Activated naive CD8-positive, alpha-beta T cell treated with anti-CD3 and anti-CD28 coated beads, Interleukin-2, amount 10 ng/mL, durations not matched to agents 7 days and 5 days (primary cell): Measurements from ENCODE around the gene KRTAP4-6. TPM values are rescaled to one million over a fixed set of nuclear protein-coding genes. Genes with fewer than 3 reads are reported as not detected.

Experiments used
- total RNA-seq, 2 experiments: library from RNA; stranded (reverse); gene quantifications; one replicate each; pipeline ENCODE4 v1.2.3, GENCODE V29; 2021

Gene KRTAP4-6
- total RNA-seq, 2 experiments from 2014 or later = not detected

Other genes with a start within 250 kb of the KRTAP4-6 start
- not detected for gene KRT23, start 202.9 kb downstream of the KRTAP4-6 start, total RNA-seq
- not detected for gene KRT39, start 173.6 kb downstream of the KRTAP4-6 start, total RNA-seq
- gene KRT40, start 156.2 kb downstream of the KRTAP4-6 start, total RNA-seq = not detected
- gene KRTAP3-3, start 146.4 kb downstream of the KRTAP4-6 start, total RNA-seq = not detected
- gene KRTAP3-2, start 140.6 kb downstream of the KRTAP4-6 start, total RNA-seq = not detected
- not detected for gene KRTAP3-1, start 131.4 kb downstream of the KRTAP4-6 start, total RNA-seq
- gene KRTAP1-5, start 113.3 kb downstream of the KRTAP4-6 start, total RNA-seq = not detected
- gene KRTAP1-4, start 110.3 kb downstream of the KRTAP4-6 start, total RNA-seq = not detected
- not detected for gene KRTAP1-3, start 105.7 kb downstream of the KRTAP4-6 start, total RNA-seq
- not detected for gene KRTAP1-1, start 99.1 kb downstream of the KRTAP4-6 start, total RNA-seq
- not detected for gene KRTAP2-1, start 93.2 kb downstream of the KRTAP4-6 start, total RNA-seq
- gene KRTAP2-2, start 85.3 kb downstream of the KRTAP4-6 start, total RNA-seq = not detected
- not detected for gene KRTAP2-3, start 80.4 kb downstream of the KRTAP4-6 start, total RNA-seq
- gene KRTAP2-4, start 74.7 kb downstream of the KRTAP4-6 start, total RNA-seq = not detected
- not detected for gene KRTAP4-7, start 56.4 kb downstream of the KRTAP4-6 start, total RNA-seq
- gene KRTAP4-8, start 42.4 kb downstream of the KRTAP4-6 start, total RNA-seq = not detected
- gene KRTAP4-16, start 38.3 kb downstream of the KRTAP4-6 start, total RNA-seq = not detected
- gene KRTAP4-9, start 35.2 kb downstream of the KRTAP4-6 start, total RNA-seq = not detected
- not detected for gene KRTAP4-11, start 22.2 kb downstream of the KRTAP4-6 start, total RNA-seq
- gene KRTAP4-12, start 16.4 kb downstream of the KRTAP4-6 start, total RNA-seq = not detected
- not detected for gene KRTAP4-5, start 9.3 kb upstream of the KRTAP4-6 start, total RNA-seq
- not detected for gene KRTAP4-4, start 20.2 kb upstream of the KRTAP4-6 start, total RNA-seq
- not detected for gene KRTAP4-3, start 27.7 kb upstream of the KRTAP4-6 start, total RNA-seq
- gene KRTAP4-2, start 37.7 kb upstream of the KRTAP4-6 start, total RNA-seq = not detected
- gene KRTAP4-1, start 44.4 kb upstream of the KRTAP4-6 start, total RNA-seq = not detected
- gene KRTAP9-1, start 49.3 kb upstream of the KRTAP4-6 start, total RNA-seq = not detected
- not detected for gene KRTAP9-2, start 86.1 kb upstream of the KRTAP4-6 start, total RNA-seq
- not detected for gene KRTAP9-3, start 91.9 kb upstream of the KRTAP4-6 start, total RNA-seq
- not detected for gene KRTAP9-8, start 97.5 kb upstream of the KRTAP4-6 start, total RNA-seq
- not detected for gene KRTAP9-4, start 109.1 kb upstream of the KRTAP4-6 start, total RNA-seq
- gene KRTAP9-9, start 114.8 kb upstream of the KRTAP4-6 start, total RNA-seq = not detected
- not detected for gene KRTAP9-6, start 124.8 kb upstream of the KRTAP4-6 start, total RNA-seq
- gene KRTAP9-7, start 135.2 kb upstream of the KRTAP4-6 start, total RNA-seq = not detected
- gene KRTAP29-1, start 162.3 kb upstream of the KRTAP4-6 start, total RNA-seq = not detected
- gene KRTAP16-1, start 168.8 kb upstream of the KRTAP4-6 start, total RNA-seq = not detected
- gene KRTAP17-1, start 175.2 kb upstream of the KRTAP4-6 start, total RNA-seq = not detected
- not detected for gene KRT33A, start 210.3 kb upstream of the KRTAP4-6 start, total RNA-seq
- not detected for gene KRT33B, start 229.3 kb upstream of the KRTAP4-6 start, total RNA-seq
- not detected for gene KRT34, start 241.8 kb upstream of the KRTAP4-6 start, total RNA-seq